Occipital lobe (tissue), 2 donors: ENCODE data around the gene COMMD1. TPM values are rescaled to one million over a fixed set of nuclear protein-coding genes. Genes with fewer than 3 reads are reported as not detected.
"Not testable (repeated sequence)": the region's sequence is repeated elsewhere in the genome, so short reads cannot be mapped to it uniquely, and the experiment has no call there.

ENCODE experiments used
- DNase-seq: peaks from one replicate; lab custom pipeline; 2025; lab: John Stamatoyannopoulos, UW
- total RNA-seq: library from RNA; depleted of rRNA; stranded (reverse); fragments of >200 nt; gene quantifications from one replicate; pipeline ENCODE4 v1.2.3, GENCODE V29; 2014

COMMD1 gene
- 37.3 TPM for total RNA-seq

DNA sequence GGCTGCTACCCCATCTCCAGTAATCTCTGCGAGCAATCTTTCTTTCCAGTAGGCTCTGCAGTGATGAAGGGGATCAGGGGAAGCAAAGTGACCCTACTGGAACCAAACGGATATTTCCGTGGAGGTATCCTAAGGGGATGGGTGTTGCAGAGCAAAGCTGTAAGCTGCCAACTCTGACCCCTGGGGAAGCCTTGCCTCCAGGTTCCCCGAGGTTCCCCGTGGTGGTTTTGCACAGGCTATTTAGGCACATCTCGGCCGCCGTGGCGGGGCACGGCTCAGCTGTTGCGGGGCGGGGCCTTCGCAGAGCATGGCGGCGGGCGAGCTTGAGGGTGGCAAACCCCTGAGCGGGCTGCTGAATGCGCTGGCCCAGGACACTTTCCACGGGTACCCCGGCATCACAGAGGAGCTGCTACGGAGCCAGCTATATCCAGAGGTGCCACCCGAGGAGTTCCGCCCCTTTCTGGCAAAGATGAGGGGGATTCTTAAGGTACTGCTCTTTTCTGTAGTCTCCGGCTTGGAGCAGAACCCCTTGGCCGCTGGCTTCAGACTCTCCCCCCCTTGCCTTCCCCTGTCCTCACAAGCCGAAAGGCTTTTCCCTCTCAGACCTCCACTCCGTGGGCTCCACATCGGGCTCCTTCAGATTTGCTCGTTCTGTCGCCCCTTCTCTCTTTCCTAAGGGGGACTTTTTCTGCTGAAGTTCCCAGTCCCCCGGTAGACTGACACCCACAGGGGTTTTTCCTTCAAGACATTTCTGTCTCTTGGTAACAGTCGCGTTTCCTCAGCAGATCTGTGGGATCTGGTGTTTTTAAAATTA is at the start of gene COMMD1:
Gene COMMD1 (plus strand): TSS at position 303 of the 814 bp plus-strand sequence. CDS start 5 bp downstream, at position 308.
- DNase-seq: peak; percentile 85

- no peak for DNase-seq
These were observed 48.2 kb upstream of the COMMD1 start for GRCh38 chr2:61857224-61857623.

- DNase-seq: no peak
These were observed 43.4 kb upstream of the COMMD1 start for GRCh38 chr2:61862085-61862484.

DNA sequence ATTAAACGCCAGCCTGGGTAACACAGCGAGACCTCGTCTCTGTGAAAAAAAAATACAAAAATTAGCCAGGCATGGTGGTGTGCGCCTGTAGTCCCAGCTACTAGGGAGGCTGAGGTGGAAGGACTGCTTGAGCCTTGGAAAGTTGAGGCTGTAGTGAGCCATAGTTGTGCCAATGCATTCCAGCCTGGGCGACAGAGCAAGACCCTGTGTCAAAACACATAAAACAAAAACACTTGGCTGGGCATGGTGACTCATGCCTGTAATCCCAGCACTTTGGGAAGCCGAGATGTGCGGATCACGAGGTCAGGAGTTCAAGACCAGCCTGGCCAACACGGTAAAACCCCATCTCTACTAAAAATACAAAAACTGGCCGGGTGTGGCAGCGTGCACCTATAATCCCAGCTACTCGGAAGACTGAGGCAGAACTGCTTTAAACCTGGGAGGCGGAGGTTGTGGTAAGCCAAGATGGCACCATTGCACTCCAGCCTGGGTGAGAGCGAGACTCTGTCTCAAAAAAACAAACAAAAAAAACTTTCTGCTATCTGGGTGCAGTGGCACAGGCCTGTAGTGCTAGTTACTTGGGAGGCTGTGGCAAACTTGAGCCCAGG is 38.9 kb upstream of the COMMD1 start:
- DNase-seq: not testable (repeated sequence)

- DNase-seq: no peak
These were observed 29.1 kb upstream of the COMMD1 start for GRCh38 chr2:61876400-61876799.

GRCh38 chr2:61877571-61878245 is 27.8 kb upstream of the COMMD1 start:
- DNase-seq: no peak

DNA sequence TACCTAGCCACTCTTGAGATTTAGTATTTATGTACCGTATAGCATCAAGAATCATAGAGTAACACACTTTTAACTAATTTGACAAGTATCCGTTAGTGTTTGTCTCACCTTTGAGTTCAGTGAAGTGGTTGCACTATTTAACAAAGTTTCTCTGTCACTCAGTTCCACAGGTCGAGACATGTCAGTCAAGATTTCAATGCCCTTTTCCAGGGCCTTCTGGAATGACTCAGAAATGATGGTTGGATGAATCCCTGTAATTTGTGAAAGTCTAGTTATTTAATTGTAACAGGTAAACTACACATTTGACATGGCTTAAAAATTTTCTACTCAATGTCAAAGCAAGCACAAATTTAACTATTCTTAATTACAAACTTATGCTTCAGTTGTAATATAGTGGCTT is 26.7 kb upstream of the COMMD1 start:
- no peak for DNase-seq

DNA sequence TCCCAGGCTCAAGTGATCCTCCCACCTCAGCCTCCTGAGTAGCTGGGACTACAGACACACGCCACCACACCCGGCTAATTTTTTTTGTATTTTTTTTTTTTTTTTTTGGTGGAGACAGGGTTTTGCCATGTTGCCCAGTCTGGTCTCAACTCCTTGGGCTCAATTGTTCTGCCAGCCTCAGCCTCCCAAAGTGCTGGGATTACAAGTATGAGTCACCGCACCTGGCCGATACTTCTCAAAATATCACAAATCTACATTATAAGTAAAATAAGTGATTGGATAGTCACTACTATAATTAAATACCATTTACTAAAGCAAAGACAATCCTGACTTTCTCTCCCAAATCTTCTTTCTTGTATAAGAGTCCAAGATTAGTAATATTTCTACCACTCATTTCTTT is 26.1 kb upstream of the COMMD1 start:
- not testable (repeated sequence) for DNase-seq

DNA sequence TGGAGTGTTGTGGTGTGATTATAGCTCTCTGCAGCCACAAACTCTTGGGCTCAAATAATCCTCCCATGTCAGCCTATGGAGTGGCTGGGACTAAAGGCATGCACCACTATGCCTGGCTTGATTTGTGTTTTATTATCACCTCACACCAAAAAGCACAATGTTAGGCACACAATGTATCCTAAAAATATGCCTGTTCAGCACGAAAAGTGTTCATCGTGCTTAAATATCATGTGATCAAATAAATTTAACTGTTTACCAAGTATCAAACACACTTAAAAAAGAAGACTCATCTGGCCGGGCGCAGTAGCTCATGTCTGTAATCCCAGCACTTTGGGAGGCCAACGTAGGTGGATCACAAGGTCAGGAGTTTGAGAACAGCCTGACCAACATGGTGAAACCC is 22.6 kb upstream of the COMMD1 start:
- no peak for DNase-seq

DNA sequence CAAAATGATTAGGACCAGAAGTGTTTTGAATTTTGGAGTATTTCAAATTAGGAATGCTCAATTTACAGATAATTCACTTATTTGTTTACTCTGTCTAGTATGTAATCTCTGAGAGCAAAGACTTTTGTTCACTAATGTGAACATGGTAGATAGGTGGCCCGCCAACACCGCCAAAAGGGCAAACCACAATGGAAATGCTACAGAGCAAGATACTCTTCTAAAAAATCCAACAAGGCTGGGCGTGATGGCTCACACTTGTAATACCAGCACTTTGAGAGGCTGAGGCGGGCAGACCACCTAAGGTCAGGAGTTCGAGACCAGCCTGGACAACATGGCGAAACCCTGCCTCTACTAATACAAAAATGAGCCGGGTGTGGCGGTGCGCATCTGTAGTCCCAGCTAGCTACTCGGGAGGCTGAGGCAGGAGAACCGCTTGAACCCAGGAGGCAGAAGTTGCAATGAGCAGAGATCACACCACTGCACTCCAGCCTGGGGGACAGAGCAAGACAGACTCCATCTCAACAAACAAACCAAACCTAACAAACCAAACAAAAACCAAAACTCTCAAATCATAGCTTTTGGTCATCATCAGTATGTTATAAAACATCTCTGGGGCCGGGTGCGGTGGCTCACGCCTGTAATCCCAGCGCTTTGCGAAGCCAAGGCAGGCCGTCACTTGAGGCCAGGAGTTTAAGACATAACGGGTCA is 19.4 kb upstream of the COMMD1 start:
- no peak for DNase-seq

GRCh38 chr2:61887717-61888266 is 17.7 kb upstream of the COMMD1 start:
- DNase-seq: no peak

DNA sequence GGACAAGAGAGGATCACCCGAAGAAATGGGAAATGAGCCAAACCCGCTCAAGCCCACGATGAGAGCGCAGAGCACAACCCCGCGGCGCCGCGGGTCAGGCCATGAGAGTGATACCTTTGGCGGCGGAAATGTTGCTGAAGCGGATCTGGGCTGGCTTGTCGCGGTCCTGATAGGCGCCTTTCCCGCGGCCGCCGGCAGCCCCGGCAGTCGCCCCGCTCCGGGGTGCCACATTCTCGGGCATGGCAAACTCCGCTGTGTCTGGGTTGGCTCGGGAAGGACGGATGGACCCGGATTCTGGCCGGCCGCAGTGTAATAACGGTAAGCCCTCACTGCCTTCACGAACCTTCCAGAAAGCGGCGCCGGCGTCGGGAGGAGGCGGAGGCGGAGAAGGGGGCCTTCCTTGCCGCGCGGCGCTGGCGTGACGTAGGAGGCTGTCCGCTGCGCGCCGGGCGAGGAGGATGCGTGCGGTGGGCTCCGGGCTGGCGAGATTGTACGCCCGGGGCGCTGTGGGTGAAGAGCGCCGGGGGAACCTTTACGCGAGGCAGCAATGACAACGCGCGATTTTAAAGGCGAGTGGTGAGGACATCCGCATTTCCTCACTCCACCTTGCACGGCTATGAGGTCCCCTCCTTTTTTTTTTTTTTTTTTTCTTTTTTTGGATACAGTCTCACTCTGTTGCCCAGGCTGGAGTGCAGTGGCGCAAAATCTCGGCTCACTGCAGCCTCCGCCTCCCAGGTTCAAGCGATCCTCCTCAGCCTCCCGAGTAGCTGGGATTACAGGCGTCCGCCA is 17.0 kb upstream of the COMMD1 start, which contains the start of gene CCT4:
Gene CCT4 (minus strand): TSS at position 390 of the 789 bp plus-strand sequence. CDS start 149 bp downstream, at position 241.
- DNase-seq: peak; percentile 71

DNA sequence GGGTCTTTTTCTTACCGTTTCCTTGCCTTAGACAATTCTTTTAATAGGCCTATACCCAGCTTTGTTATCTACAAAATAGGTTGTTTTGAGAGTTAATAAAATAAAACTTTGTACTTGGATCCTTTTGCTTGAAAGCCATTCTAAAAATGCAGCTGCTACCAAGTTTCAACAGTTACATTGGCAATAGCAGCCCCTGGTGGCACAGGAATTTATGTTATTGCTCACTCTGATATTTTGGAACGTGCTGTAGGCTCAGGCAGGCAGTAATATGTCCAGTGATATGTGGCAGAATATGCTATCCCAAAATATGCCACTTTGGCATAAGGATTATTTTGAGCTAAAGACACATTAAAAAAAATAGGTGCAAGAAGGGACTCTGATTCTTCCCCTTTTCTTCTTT is 6.7 kb upstream of the COMMD1 start:
- no peak for DNase-seq

- no peak for DNase-seq
These were observed 5.2 kb upstream of the COMMD1 start for GRCh38 chr2:61900281-61900680.

DNA sequence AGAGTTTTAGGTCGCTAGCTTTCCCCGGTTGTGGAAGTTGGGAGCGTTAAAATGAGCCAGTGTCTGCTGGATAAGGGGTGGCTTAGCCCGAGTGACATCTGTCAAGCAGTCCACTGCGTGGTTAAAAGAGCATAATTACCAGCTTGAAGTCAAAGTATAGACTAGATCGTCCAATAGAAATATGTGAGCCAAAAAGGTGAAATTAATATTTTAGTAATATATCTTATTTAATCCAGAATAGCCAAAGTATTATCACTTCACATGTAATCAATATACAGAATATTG is 654 bp downstream of the COMMD1 start:
- DNase-seq: no peak

DNA sequence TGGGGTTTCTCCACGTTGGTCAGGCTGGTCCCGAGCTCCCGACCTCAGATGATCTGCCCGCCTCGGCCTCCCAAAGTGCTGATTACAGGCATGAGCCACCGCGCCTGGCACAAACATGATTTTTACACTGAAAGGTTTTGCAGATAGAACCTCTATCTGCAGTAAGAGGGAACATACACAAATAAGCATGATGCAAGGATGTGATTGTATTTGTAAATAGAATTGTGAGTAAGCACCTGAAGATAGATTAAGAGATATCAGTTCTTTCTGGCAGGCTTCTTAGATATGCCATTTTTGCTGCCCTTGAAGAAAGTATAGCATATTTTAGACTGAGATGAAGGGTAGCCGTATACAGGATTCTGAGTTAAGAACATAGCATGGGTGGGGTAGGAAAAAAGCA is 3.6 kb downstream of the COMMD1 start:
- DNase-seq: no peak

DNA sequence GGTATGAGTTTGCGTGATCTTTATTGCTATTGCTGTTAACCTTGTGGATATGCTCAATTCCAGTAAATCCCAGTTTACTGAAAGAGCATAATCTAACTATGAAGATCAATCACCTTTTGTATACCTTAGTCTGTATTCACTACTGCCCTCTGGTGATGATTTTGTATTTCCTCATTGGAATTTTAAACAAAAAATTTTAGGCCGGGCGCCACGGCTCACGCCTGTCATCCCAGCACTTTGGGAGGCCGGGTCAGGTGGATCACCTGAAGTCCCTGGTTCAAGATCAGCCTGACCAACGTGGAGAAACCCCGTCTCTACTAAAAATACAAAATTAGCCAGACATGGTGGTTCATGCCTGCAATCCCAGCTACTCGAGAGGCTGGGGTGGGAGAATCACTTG is 5.1 kb downstream of the COMMD1 start:
- DNase-seq: no peak

DNA sequence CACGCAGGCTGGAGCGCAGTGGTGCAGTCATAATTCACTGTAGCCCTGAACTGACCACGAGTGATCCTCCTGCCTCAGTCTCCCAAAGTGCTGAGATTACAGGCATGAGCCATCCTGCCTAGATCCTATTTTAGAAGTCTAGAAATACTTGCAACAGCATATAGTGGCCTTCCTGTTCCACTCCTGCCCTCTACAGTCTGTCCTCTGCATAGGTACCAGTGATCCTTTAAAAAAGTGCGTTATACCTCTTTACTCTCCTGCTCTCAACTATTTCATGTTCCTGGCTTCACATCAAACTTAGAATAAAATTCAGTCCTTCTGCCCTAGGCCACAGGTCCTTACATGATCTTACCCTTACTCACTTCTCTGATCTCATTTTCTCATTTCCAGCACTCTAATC is 6.0 kb downstream of the COMMD1 start:
- DNase-seq: no peak

DNA sequence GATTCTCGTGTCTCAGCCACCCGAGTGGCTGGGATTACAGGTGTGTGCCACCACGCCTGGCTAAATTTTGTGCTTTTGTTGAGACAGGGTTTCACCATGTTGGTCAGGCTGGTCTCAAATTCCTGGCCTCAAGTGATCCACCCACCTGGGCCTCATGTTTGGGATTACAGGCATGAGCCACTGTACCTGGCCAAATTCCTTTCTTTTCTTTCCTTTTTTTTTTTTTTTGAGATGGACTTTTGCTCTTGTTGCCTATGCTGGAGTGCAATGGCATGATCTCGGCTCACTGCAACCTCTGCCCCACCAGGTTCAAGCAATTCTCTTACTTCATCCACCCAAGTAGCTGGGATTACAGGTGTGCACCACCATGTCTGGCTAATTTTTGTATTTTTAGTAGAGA is 9.3 kb downstream of the COMMD1 start:
- DNase-seq: not testable (repeated sequence)

- no peak for DNase-seq
These were observed 15.1 kb downstream of the COMMD1 start for GRCh38 chr2:61920548-61920947.

DNA sequence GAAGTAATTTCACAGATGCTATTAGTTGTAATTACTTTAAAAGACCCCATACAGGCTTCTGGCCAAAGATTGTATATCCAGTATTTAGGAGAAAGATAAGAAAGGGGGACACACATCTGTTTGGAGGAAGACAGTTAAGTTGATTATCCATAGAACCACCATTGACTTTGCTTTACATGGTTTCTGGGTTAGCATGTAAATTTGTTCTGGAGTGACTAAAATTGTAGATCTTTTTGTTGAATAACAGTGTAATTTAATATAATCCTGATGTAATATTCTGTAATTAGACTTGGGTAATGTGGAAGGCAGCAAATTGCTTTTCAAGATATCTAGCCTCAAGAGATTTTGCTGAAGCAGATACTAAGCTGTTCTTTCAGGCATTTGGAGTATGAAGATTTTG is 17.2 kb downstream of the COMMD1 start:
- no peak for DNase-seq
